Measurements from ENCODE around the gene VGF.
"Not testable (repeated sequence)": the region's sequence is repeated elsewhere in the genome, so short reads cannot be mapped to it uniquely, and the experiment has no call there.

Gene VGF

DNA sequence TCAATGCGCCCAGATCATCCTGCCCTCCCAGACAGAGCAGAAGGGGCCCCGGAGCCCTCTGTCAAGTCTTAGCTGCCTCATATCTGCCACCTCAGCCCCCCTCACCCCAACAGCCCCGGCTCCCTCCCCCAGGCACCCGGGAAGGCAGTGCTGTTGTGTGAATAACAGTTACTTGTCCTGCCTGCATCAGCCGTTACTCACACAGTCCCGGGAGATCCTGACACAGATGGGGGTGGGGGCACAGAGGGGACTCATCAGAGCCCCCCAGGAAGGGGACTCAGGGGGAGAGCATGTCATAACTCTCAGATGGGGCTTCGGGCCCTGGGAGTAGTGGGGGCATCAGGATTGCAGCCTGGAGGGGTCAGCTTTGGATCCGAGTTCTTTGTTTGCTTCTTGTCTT, 50.9 kb downstream of the VGF start:
- no peak for DNase-seq

DNA sequence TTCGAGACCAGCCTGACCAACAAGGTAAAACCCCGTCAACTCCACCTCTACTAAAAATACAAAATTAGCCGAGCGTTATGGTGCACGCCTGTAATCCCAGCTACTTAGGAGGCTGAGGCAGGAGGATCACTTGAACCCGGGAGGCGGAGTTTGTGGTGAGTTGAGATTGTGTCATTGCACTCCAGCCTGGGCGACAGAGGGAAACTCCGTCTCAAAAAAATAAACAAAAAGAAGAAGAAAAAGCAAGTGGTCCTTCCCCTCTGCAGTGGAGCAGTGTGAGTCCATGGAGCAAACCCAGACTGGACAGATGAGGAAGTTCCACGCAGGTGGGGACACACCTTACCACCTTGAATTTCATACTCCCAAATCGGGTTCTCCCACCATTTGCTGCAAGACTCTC, 51.5 kb downstream of the VGF start:
- no peak for DNase-seq

DNA sequence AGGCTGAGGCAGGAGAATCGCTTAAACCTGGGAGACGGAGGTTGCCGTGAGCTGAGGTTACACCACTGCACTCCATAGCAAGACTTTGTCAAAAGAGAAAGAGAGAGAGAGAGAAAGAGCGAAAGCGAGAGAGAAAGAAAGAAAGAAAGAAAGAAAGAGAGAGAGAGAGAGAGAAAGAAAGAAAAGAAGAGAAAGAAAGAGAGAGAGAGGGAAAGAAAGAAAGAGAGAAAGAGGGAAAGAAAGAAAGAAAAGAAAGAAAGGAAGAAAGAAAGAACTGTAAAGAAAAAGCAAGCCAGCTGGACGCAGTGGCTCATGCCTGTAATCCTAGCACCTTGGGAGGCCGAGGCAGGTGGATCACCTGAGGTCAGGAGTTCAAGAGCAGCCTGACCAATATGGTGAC, 52.2 kb downstream of the VGF start:
- DNase-seq: not testable (repeated sequence)

All from NCI-H524 treated with DMSO at 0.1 percent for 48 hours (cell line).